Calu3 (cell line): ENCODE results near the gene FAM193B. TPM values are rescaled to one million over a fixed set of nuclear protein-coding genes. Genes with fewer than 3 reads are reported as not detected.

Experiments used
- BruUV-seq: library from RNA; stranded (reverse); fragments of 400-500 nt; replicated peaks from 2 replicates; lab custom pipeline; 2021; lab: Mats Ljungman, UMichigan
- CTCF ChIA-PET: fragments of 300-600 bp; sonication (Branson Sonifier 250); formaldehyde crosslinking; loops from one replicate; lab custom pipeline; 2022; ENCODE audit warnings: antibody characterized with exemption; lab: Charles Lee
- DNase-seq: peaks from one replicate; pipeline ENCODE4 v3.0.0; 2022
- H3K27ac Mint-ChIP-seq: one replicate; pipeline ENCODE4 v1.8.0; 2022; ENCODE audit warnings: mixed read lengths; ENCODE audit not compliant: unreplicated experiment
- H3K27me3 Mint-ChIP-seq: one replicate; pipeline ENCODE4 v1.8.0; 2022; ENCODE audit warnings: mixed read lengths; ENCODE audit not compliant: unreplicated experiment
- H3K36me3 Mint-ChIP-seq: one replicate; pipeline ENCODE4 v1.8.0; 2022; ENCODE audit warnings: mild to moderate bottlenecking, moderate library complexity, mixed read lengths; ENCODE audit not compliant: insufficient read depth, unreplicated experiment
- H3K4me1 Mint-ChIP-seq: one replicate; pipeline ENCODE4 v1.8.0; 2022; ENCODE audit warnings: mild to moderate bottlenecking, low read depth, mixed read lengths; ENCODE audit not compliant: unreplicated experiment
- H3K4me3 Mint-ChIP-seq: one replicate; pipeline ENCODE4 v1.8.0; 2022; ENCODE audit warnings: mild to moderate bottlenecking, low read depth, moderate library complexity, mixed read lengths; ENCODE audit not compliant: unreplicated experiment
- H3K9me3 Mint-ChIP-seq: one replicate; pipeline ENCODE4 v1.8.0; 2022; ENCODE audit warnings: low read depth, mixed read lengths; ENCODE audit not compliant: unreplicated experiment
- CTCF ChIP-seq: fragments of 200-600 bp; IDR thresholded peaks from one replicate; pipeline ENCODE4 v1.8.0; 2022; ENCODE audit warnings: antibody characterized with exemption; ENCODE audit not compliant: unreplicated experiment
- intact Hi-C: fragments of 100-400 bp; cut with micrococcal nuclease; formaldehyde crosslinking; loops from one replicate; pipeline ENCODE4 v1.10.0; 2022; ENCODE audit not compliant: unreplicated experiment
- total RNA-seq: library from RNA; stranded (reverse); gene quantifications from 2 replicates; pipeline ENCODE4 v1.2.3, GENCODE V29; 2022

Gene FAM193B
- total RNA-seq, 1 experiment from 2014 or later = 97.0 TPM

GRCh38 chr5:177591690-177592009 is 37.3 kb upstream of the FAM193B start:
- no TSS peak for BruUV-seq
- TF ChIP-seq CTCF = no peak
- intact Hi-C loops = loop anchor here (5.0 kb wide), 1 partner anchor 34 kb away; no protein-coding TSS in a partner anchor
- DNase-seq = no peak
- Mint-ChIP-seq H3K4me1 (peaks cover 22% of the 10 kb centered on the region), H3K27me3 (peaks cover 45% of the 10 kb centered on the region), H3K36me3 (peaks cover 52% of the 10 kb centered on the region), H3K9me3 (no peaks in the 10 kb centered on the region), H3K27ac (peak overlapping the region; percentile 79), H3K4me3 (peak overlapping the region; percentile 86)
- CTCF ChIA-PET = interaction anchor here (0.6 to 1.7 kb wide), 5 partner anchors 9 to 911 kb away, joined by 3 to 8 read pairs (median 4); no protein-coding TSS in a partner anchor

- CTCF ChIA-PET = no interaction called here
- Mint-ChIP-seq H3K36me3 (peaks cover 39% of the 10 kb centered on the region), H3K4me3 (no peak overlapping the region), H3K27ac (no peak overlapping the region), H3K4me1 (peaks cover 22% of the 10 kb centered on the region), H3K27me3 (peaks cover 57% of the 10 kb centered on the region), H3K9me3 (no peaks in the 10 kb centered on the region)
- no peak for TF ChIP-seq CTCF
- no peak for DNase-seq
- intact Hi-C loops = loop anchor here (5.0 kb wide), 1 partner anchor 33 kb away; no protein-coding TSS in a partner anchor
- no TSS peak for BruUV-seq
Measured at GRCh38 chr5:177590406-177590805, 36.0 kb upstream of the FAM193B start.

- no TSS peak for BruUV-seq
- peaks cover 76% of the 10 kb centered on the region for H3K27me3 Mint-ChIP-seq
- no peak for DNase-seq
- no peak overlapping the region for H3K4me3 Mint-ChIP-seq
- peaks cover 12% of the 10 kb centered on the region for H3K4me1 Mint-ChIP-seq
- no peaks in the 10 kb centered on the region for H3K9me3 Mint-ChIP-seq
- intact Hi-C loops = no loop called here
- TF ChIP-seq CTCF = no peak
- H3K27ac Mint-ChIP-seq = no peak overlapping the region
- H3K36me3 Mint-ChIP-seq = peaks cover 23% of the 10 kb centered on the region
- CTCF ChIA-PET = no interaction called here
Measured at GRCh38 chr5:177588413-177588909, 34.1 kb upstream of the FAM193B start.

GRCh38 chr5:177578316-177578715 is 24.0 kb upstream of the FAM193B start:
- CTCF ChIA-PET = no interaction called here
- no peak for DNase-seq
- Mint-ChIP-seq H3K9me3 (no peaks in the 10 kb centered on the region), H3K4me3 (no peak overlapping the region), H3K27ac (no peak overlapping the region), H3K36me3 (no peaks in the 10 kb centered on the region), H3K27me3 (peaks cover 27% of the 10 kb centered on the region), H3K4me1 (peaks cover 11% of the 10 kb centered on the region)
- no peak for TF ChIP-seq CTCF
- intact Hi-C loops = no loop called here
- no TSS peak for BruUV-seq
